Measurements from ENCODE around the gene CLINT1. TPM values are rescaled to one million over a fixed set of nuclear protein-coding genes. Genes with fewer than 3 reads are reported as not detected.

Gene CLINT1
- total RNA-seq, 4 donors from 2014 or later, result 112 to 220 (median 136) TPM

- 95% methylated on average over 3 of the region's 3 CpGs for WGBS
- no peak for DNase-seq (ENCODE audit: low spot score in 2 of 2)
- H3K27ac ChIP-seq, result no peak overlapping the region
- H3K4me1 ChIP-seq, result no peaks in the 10 kb centered on the region
- no peak for TF ChIP-seq POLR2AphosphoS5 (IDR thresholded peaks at IDR 0.05)
- TF ChIP-seq EP300 (IDR thresholded peaks at IDR 0.05), result no peak
- no peak for TF ChIP-seq POLR2A (IDR thresholded peaks at IDR 0.05)
- TF ChIP-seq, protein P1, sequence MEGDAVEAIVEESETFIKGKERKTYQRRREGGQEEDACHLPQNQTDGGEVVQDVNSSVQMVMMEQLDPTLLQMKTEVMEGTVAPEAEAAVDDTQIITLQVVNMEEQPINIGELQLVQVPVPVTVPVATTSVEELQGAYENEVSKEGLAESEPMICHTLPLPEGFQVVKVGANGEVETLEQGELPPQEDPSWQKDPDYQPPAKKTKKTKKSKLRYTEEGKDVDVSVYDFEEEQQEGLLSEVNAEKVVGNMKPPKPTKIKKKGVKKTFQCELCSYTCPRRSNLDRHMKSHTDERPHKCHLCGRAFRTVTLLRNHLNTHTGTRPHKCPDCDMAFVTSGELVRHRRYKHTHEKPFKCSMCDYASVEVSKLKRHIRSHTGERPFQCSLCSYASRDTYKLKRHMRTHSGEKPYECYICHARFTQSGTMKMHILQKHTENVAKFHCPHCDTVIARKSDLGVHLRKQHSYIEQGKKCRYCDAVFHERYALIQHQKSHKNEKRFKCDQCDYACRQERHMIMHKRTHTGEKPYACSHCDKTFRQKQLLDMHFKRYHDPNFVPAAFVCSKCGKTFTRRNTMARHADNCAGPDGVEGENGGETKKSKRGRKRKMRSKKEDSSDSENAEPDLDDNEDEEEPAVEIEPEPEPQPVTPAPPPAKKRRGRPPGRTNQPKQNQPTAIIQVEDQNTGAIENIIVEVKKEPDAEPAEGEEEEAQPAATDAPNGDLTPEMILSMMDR (IDR thresholded peaks at IDR 0.05), result no peak
- H3K4me3 ChIP-seq, result no peak overlapping the region
- no peaks in the 10 kb centered on the region for H3K9me3 ChIP-seq
- H3K27me3 ChIP-seq, result no peaks in the 10 kb centered on the region
- H3K36me3 ChIP-seq, result no peaks in the 10 kb centered on the region
These were observed 12.9 kb downstream of the CLINT1 start for GRCh38 chr5:157845914-157846598.

DNA sequence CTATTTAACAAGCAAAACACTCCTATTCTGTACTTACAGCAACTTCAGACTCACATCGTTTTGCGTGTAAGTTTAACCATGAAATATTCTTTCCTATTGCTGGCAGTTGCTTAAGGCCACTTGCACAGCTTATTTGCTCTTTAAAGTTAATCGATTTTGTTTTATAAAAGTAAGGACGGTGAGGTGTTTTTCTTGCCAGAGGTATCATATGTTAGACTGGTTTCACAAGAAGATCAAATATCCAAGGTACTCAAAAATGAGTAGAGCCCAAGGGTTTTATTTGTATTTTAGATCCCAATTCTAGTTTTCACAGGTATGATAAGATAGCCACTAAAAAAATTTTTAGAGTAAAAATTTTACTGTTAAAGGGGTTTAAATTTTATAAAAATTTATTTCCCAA is 16.2 kb downstream of the CLINT1 start:
- Histone ChIP-seq H3K27me3 (no peaks in the 10 kb centered on the region), H3K27ac (no peak overlapping the region), H3K4me3 (no peak overlapping the region), H3K9me3 (no peaks in the 10 kb centered on the region), H3K4me1 (no peaks in the 10 kb centered on the region), H3K36me3 (no peaks in the 10 kb centered on the region)
- no peak for DNase-seq (ENCODE audit: low spot score in 2 of 2)
- 64% methylated on average over 4 of the region's 4 CpGs for WGBS
- TF ChIP-seq EP300 (IDR thresholded peaks at IDR 0.05), result no peak
- TF ChIP-seq, protein P1 (IDR thresholded peaks at IDR 0.05), result no peak
- TF ChIP-seq POLR2A (IDR thresholded peaks at IDR 0.05), result no peak
- no peak for TF ChIP-seq POLR2AphosphoS5 (IDR thresholded peaks at IDR 0.05)

GRCh38 chr5:157842185-157842584 is 16.8 kb downstream of the CLINT1 start:
- 89% methylated on average over 5 of the region's 5 CpGs for WGBS
- H3K9me3 ChIP-seq, result no peaks in the 10 kb centered on the region
- TF ChIP-seq POLR2AphosphoS5 (IDR thresholded peaks at IDR 0.05) (no peak), EP300 (IDR thresholded peaks at IDR 0.05) (no peak), POLR2A (IDR thresholded peaks at IDR 0.05) (no peak)
- TF ChIP-seq, protein P1 (IDR thresholded peaks at IDR 0.05), result no peak
- no peak overlapping the region for H3K27ac ChIP-seq
- no peak for DNase-seq (ENCODE audit: low spot score in 2 of 2)
- no peaks in the 10 kb centered on the region for H3K27me3 ChIP-seq
- no peaks in the 10 kb centered on the region for H3K36me3 ChIP-seq
- H3K4me3 ChIP-seq, result no peak overlapping the region
- no peaks in the 10 kb centered on the region for H3K4me1 ChIP-seq

- H3K4me1 ChIP-seq, result no peaks in the 10 kb centered on the region
- no peaks in the 10 kb centered on the region for H3K36me3 ChIP-seq
- TF ChIP-seq POLR2AphosphoS5 (IDR thresholded peaks at IDR 0.05), result no peak
- no peak for TF ChIP-seq EP300 (IDR thresholded peaks at IDR 0.05)
- TF ChIP-seq POLR2A (IDR thresholded peaks at IDR 0.05), result no peak
- TF ChIP-seq, protein P1 (IDR thresholded peaks at IDR 0.05), result no peak
- DNase-seq (ENCODE audit: low spot score in 2 of 2), result no peak
- H3K9me3 ChIP-seq, result no peaks in the 10 kb centered on the region
- H3K27me3 ChIP-seq, result no peaks in the 10 kb centered on the region
- H3K27ac ChIP-seq, result no peak overlapping the region
- WGBS, result 73% methylated on average over 8 of the region's 8 CpGs
- no peak overlapping the region for H3K4me3 ChIP-seq
These were observed 19.7 kb downstream of the CLINT1 start for GRCh38 chr5:157839157-157839795.

- no peak overlapping the region for H3K4me3 ChIP-seq
- no peak overlapping the region for H3K27ac ChIP-seq
- no peak for DNase-seq (ENCODE audit: low spot score in 2 of 2)
- TF ChIP-seq POLR2A (IDR thresholded peaks at IDR 0.05), result no peak
- TF ChIP-seq POLR2AphosphoS5 (IDR thresholded peaks at IDR 0.05), result no peak
- TF ChIP-seq EP300 (IDR thresholded peaks at IDR 0.05), result no peak
- TF ChIP-seq, protein P1 (IDR thresholded peaks at IDR 0.05), result no peak
- no peaks in the 10 kb centered on the region for H3K36me3 ChIP-seq
- H3K27me3 ChIP-seq, result no peaks in the 10 kb centered on the region
- H3K9me3 ChIP-seq, result no peaks in the 10 kb centered on the region
- 96% methylated on average over 2 of the region's 2 CpGs for WGBS
- no peaks in the 10 kb centered on the region for H3K4me1 ChIP-seq
These were observed 22.7 kb downstream of the CLINT1 start for GRCh38 chr5:157836121-157836753.

Measured in suprapubic skin (tissue), 4 donors.